ENCODE measurements around the gene FCSK. TPM values are rescaled to one million over a fixed set of nuclear protein-coding genes. Genes with fewer than 3 reads are reported as not detected.

FCSK gene
- total and polyA plus RNA-seq, 2 of the 8 experiments (the other 6 are each of a cell fraction or from before 2014, with no cell fraction given): 4.6 to 5.1 TPM

GRCh38 chr16:70433458-70434103 lies 20.8 kb upstream of the FCSK start:
- Histone ChIP-seq H3K4me2 (ENCODE audit: insufficient read depth in 1 of 2, low read depth in 2 of 2, low read length in 2 of 2) (no peak overlapping the region), H2BK5ac (ENCODE audit: low read depth, low read length) (peak overlapping the region; percentile 78; the same call in 1 of the 2 replicates), H3K23ac (ENCODE audit: insufficient read length) (no peak overlapping the region), H2BK20ac (ENCODE audit: low read length) (peak overlapping the region; percentile 61; the same call in 1 of the 2 replicates), H4K8ac (ENCODE audit: extremely low read depth, insufficient read depth, low read length) (no peak overlapping the region), H3K18ac (ENCODE audit: extremely low read depth, low read length) (no peak overlapping the region), H2AFZ (ENCODE audit: low read length) (no peak overlapping the region), H3K14ac (ENCODE audit: insufficient read length) (no peak overlapping the region), H4K20me1 (replicated peaks in 1 of 2; ENCODE audit: control insufficient read depth in 1 of 2, insufficient read depth in 2 of 2, low read length in 2 of 2) (no peaks in the 10 kb centered on the region), H4K5ac (ENCODE audit: insufficient read length, low read depth, low read length) (no peak overlapping the region), H2BK120ac (replicated peaks; ENCODE audit: low read depth, low read length) (no peak overlapping the region), H4K91ac (replicated peaks; ENCODE audit: insufficient read length, low read length) (no peak overlapping the region), H2AK5ac (ENCODE audit: low read depth, low read length) (0 out of 2 replicates have a peak overlapping the region, but pooled peaks have one; percentile 4), H3K4me3 (ENCODE audit: extremely low read depth in 1 of 4, insufficient read depth in 2 of 4, low read depth in 3 of 4, low read length in 4 of 4) (no peak overlapping the region), H3K23me2 (ENCODE audit: low read depth, low read length) (peaks cover 7% of the 10 kb centered on the region), H3K79me1 (ENCODE audit: low read depth, low read length) (peaks cover 12% of the 10 kb centered on the region), H3K4ac (replicated peaks; ENCODE audit: insufficient read length, low read depth, low read length) (no peak overlapping the region), H3K36me3 (ENCODE audit: control insufficient read depth in 2 of 4, insufficient read depth in 4 of 4, low read length in 3 of 4) (peaks cover 0 to 5% (median 0%) of the 10 kb centered on the region in 4 experiments; a peak in 3 of 8 replicates), H3K79me2 (ENCODE audit: control insufficient read depth in 1 of 2, insufficient read depth in 2 of 2, low read length in 2 of 2) (peaks cover 0 to 69% of the 10 kb centered on the region in 2 experiments; a peak in 3 of 4 replicates), H2BK15ac (ENCODE audit: low read length) (no peak overlapping the region), H3K27me3 (replicated peaks in 1 of 4; ENCODE audit: control insufficient read depth in 3 of 4, extremely low read depth in 1 of 4, insufficient read depth in 3 of 4, low read length in 3 of 4) (no peaks in the 10 kb centered on the region), H3K9ac (replicated peaks in 1 of 4; ENCODE audit: extremely low read depth in 1 of 4, low read depth in 3 of 4, low read length in 3 of 4) (no peak overlapping the region; a peak in 1 of 7 replicates), H3K56ac (replicated peaks; ENCODE audit: insufficient read length, low read depth, low read length) (no peak overlapping the region), H3K4me1 (replicated peaks in 1 of 4; ENCODE audit: control insufficient read depth in 3 of 4, insufficient read depth in 4 of 4, low read length in 3 of 4) (peaks cover 30 to 46% (median 36%) of the 10 kb centered on the region in 4 experiments), H2BK12ac (ENCODE audit: low read depth, low read length) (no peak overlapping the region; the same call in 1 of the 2 replicates), H3K9me3 (ENCODE audit: insufficient read depth in 2 of 2, low read depth in 1 of 2, low read length in 1 of 2) (no peaks in the 10 kb centered on the region), H3K27ac (ENCODE audit: low read depth, low read length) (no peak overlapping the region)
- FAIRE-seq (no peak), DNase-seq (ENCODE audit: low read depth in 1 of 2, low spot score in 2 of 2) (no peak)
- no peak for TF ChIP-seq TBP (IDR thresholded peaks at IDR 0.05; ENCODE audit: low read depth, low read length)
- TF ChIP-seq KDM5A (IDR thresholded peaks at IDR 0.05; ENCODE audit: low read length): no peak
- TF ChIP-seq ASH2L (IDR thresholded peaks at IDR 0.05; ENCODE audit: low read length): no peak
- TF ChIP-seq POU5F1 (IDR thresholded peaks at IDR 0.05; ENCODE audit: low read depth, low read length): no peak
- no peak for TF ChIP-seq CEBPB (IDR thresholded peaks at IDR 0.05; ENCODE audit: low read depth, low read length)
- no peak for TF ChIP-seq RAD21 (IDR thresholded peaks at IDR 0.05 in 1 of 2, conservative IDR thresholded peaks at IDR 0.05 in 1 of 2; ENCODE audit: low read depth in 2 of 2, low read length in 2 of 2)
- TF ChIP-seq SUZ12 (IDR thresholded peaks at IDR 0.05; ENCODE audit: low read length): no peak
- TF ChIP-seq SRF (IDR thresholded peaks at IDR 0.05; ENCODE audit: low read depth, low read length): no peak
- no peak for TF ChIP-seq EGR1 (IDR thresholded peaks at IDR 0.05; ENCODE audit: borderline replicate concordance, low read depth, low read length)
- TF ChIP-seq MAFK (IDR thresholded peaks at IDR 0.05; ENCODE audit: low read depth, low read length): no peak
- no peak for TF ChIP-seq PHF8 (conservative IDR thresholded peaks at IDR 0.05; ENCODE audit: low read depth, low read length)
- ChIA-PET POLR2A (ENCODE audit: partially characterized antibody) (interaction anchor here (0.7 to 2.6 kb wide), 6 partner anchors 13 to 53 kb away, joined by 3 to 9 read pairs (median 6); no protein-coding TSS in a partner anchor), CTCF (ENCODE audit: partially characterized antibody) (interaction anchor here (1.3 to 2.6 kb wide), 4 partner anchors 8 to 39 kb away, joined by 6 to 10 read pairs (median 7); no protein-coding TSS in a partner anchor)
- 76% methylated on average over 5 of the region's 5 CpGs; no CpG with 5 or more reads in 1 of the 2 experiments for WGBS, 2 experiments (ENCODE audit: extremely low coverage in 1 of 2, insufficient coverage in 1 of 2, insufficient read length in 1 of 2, insufficient replicate concordance in 2 of 2, low coverage in 1 of 2, low lambda C conversion rate in 2 of 2, missing lambda C conversion rate in 1 of 2)
